UCSD-AML1 (cell line): ENCODE data around the gene STOML3.

Source experiments
- DNase-seq: peaks from one replicate; lab custom pipeline; 2025; ENCODE audit not compliant: unreplicated experiment; lab: John Stamatoyannopoulos, UW

STOML3 gene

GRCh38 chr13:38981096-38981495 is 9.5 kb downstream of the STOML3 start:
- no peak for DNase-seq

- DNase-seq, result no peak
These were observed 9.9 kb downstream of the STOML3 start for GRCh38 chr13:38980750-38981078.

- DNase-seq, result no peak
These were observed 10.5 kb downstream of the STOML3 start for GRCh38 chr13:38979891-38980749.

DNA sequence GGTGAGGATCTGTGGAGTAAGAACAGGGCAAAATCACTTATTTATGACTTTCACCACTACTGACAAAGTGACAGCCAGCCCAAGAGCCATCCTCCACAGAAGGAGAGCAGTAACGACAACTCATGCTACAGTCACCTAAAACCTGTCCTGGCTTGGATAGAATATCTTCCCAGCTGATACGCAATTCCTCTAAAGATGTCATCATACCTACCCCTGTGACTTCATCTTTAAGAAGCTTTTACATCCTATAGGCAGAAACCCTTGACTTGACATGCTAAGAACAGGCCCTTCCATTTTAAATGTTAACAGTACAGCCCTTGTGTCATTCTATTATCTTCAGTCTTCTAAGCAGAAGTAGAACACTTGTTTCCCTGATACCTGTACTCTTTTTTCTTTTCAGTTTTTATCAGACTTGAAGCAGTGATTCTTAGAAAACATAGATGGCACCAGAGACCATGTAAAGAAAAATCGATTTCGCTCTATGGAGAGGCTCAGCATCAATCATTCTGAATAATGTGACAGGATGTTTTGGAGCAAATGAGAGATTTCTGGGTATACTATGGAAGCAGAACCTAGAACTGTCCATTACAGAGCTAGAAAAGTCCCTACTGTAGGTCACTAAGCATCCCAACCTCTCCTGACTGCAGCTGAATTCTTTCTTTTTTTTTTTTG is 20.1 kb downstream of the STOML3 start:
- no peak for DNase-seq

DNA sequence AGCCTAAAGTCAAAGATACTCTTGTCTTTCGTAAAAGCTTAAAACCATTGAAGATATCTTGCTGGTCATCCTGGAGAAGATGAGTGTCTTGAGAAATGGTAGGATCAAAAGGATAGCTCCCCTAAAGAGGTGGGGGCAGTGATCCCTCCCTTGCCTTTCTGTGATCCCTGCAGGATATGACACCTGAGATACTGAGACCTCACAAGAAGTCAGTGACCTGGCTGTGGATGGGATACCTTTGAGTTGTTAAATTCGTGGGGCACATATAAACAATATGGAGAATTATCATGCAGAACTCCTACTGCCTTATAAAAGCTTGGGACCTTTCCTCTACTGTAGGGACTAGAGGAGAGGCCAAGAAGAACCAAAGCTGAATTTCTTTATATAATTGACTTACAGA is 21.4 kb downstream of the STOML3 start:
- DNase-seq, result no peak

DNA sequence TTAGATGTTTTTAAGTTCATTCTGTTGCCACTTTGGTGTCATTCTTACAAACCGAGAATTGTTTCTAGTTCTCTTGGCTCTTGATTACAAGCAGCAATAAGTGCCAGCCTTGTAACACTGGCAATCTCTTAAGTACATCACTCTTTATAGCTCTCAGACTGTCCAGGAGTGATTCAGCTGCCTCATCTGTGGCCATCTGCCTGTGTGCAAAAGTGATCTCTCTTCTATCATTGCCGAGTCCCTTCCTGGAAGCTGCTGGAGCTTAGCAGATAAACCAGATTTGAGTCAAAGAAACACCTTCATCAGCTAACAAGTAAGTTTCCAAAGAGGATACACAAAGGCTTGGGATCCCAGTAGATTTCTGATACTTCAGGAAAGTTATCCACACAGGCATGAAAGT is 23.2 kb downstream of the STOML3 start:
- no peak for DNase-seq

GRCh38 chr13:38965281-38965680 is 25.4 kb downstream of the STOML3 start:
- DNase-seq, result no peak

DNA sequence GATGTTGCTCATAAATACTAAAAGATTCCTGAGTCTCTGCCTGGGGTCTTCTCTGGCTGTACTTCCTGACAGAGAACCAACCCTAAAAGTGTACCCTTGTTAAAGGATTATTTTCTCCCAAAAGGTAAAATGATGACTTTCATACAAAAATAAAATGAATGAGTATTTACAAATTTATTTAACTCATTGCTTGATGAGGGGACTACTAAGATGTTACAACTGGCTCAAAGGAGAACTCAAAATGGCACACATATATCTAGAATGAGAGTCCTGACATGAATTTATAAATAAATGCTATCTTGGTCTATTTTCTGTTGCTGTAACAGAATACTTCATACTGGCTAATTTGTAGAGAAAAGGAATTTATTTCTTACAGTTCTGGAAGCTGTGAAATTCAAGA is 30.5 kb downstream of the STOML3 start:
- no peak for DNase-seq

GRCh38 chr13:38957794-38958592 is 32.6 kb downstream of the STOML3 start:
- DNase-seq, result no peak

DNA sequence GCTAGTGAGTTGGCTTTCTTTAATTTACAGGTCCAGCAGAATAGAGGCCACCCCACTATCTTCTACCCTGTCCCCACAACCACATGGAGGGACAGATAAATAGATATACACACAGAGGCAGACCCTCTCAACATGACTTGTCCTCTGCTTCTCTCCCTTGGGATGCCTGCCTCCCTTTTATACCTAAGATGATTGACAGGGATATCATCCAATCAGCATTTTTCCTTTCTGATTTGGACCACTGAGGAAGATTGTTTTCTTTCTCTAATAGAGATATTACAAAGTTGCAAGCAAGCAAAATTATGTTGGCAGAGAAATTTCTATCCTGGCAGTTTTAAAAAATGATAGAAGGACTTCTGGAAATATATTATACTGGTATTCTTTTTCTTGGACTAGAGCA is 35.8 kb downstream of the STOML3 start:
- no peak for DNase-seq

DNA sequence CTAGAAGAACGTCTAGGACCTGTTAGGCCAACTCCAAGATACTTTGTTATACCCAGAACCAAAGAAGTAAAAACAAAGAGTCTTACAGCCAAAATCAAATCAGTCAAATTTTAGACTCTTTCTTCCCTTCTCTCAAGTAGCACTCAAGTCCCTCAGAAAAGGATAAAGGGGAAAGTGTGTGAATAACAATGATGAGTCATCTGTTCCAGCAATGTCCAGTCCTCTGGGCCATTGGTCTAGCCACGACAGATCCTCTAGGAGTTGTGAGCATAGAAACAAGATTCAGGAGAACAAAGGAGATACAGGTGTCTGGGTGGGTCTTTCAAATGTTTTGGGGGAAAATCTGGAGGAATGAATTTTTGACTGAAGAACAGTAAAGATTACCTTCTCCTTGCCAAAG is 36.3 kb downstream of the STOML3 start:
- DNase-seq, result no peak

DNA sequence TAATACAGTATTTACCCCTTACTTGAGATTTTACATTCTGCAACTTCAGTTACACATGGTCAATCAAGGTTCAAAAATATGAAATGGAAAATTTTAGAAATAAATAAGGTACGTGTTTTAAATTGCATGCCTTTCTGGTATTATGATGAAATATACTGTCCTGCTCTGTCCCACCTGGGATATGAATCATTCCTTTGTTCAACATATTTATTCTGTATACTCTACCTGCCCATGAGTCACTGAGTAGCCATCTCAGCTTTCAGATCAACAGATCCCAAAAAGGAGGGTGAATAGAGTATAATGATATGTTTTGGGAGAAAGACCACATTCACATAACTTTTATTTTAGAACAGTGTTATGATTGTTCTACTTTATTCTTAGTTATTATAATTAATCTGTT is 37.8 kb downstream of the STOML3 start:
- no peak for DNase-seq

DNA sequence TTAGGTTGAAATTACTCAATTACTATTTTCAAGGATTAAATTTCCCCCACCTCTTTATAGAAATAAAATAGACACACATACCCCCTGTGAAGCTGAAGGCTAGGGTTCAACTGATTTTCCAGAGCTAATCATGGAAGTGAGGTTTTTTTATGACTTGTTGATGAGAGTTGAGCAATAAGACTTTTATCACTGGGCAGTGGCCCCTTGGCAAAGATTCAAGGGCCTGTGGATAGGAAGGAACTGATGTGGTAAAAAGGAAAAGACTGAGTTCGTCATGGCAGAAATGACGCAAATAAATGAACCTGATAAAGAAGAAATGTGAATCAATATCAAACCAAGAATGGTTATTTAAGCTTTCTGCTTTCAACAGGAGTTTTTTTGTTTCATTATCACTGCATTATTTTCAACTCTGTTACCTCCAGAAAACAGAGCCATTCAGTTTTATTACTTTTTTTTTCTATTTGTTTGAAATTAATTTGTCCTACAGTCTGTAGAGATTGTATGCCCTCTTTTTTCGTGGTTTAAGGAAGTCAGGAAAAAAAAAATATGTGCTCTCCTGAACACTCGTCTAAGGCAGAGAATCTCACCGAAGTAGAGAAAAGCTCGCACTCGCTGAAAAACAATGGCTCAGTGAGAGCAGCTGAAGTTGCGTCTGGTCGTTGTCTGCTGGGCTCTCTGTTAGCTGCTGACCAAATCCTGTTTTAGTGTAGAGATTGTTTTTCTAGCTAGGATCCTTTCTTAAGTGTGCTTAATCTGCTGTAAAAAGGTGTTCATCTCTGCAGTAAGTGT is 38.9 kb downstream of the STOML3 start:
- no peak for DNase-seq

- DNase-seq, result no peak
These were observed 39.6 kb downstream of the STOML3 start for GRCh38 chr13:38950987-38951386.

DNA sequence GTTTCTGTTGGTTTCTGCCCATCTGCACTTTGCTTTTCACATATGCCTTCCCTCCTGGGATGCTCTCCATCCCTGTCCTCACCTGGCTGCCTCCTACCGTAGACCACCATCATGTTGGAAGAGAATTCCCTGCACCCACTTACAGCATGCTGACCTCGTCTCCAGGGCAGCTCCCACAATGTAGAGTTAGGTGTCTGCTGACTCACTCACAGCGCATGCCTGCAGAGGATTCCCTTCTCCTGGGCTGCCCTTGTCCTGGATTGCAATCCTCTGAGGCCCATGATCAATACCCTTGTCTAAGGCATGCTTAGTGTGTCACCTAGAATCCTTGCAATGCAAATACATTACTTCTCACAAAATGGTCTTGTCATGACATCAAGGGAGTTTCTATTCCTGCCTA is 43.6 kb downstream of the STOML3 start:
- no peak for DNase-seq

- DNase-seq, result no peak
These were observed 46.4 kb downstream of the STOML3 start for GRCh38 chr13:38944219-38944618.

DNA sequence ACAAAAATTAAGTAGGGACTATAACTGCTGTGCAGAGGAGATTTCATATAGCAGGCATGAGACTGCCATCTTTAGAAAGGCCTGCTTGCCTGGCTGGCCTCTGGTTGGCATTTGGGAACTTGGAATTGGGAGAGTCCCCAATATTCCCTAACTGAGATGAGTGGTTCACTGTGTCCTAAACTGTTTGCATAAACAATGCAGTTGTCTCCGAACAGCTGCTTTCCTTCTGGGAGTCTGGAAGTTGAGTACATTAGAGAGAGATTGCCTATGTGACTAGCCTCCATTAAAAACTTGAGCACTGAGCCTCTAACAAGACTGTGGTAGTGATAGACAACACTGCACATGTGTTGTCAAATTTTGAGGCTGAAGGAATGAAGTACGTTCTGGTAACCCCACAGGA is 47.4 kb downstream of the STOML3 start:
- no peak for DNase-seq

DNA sequence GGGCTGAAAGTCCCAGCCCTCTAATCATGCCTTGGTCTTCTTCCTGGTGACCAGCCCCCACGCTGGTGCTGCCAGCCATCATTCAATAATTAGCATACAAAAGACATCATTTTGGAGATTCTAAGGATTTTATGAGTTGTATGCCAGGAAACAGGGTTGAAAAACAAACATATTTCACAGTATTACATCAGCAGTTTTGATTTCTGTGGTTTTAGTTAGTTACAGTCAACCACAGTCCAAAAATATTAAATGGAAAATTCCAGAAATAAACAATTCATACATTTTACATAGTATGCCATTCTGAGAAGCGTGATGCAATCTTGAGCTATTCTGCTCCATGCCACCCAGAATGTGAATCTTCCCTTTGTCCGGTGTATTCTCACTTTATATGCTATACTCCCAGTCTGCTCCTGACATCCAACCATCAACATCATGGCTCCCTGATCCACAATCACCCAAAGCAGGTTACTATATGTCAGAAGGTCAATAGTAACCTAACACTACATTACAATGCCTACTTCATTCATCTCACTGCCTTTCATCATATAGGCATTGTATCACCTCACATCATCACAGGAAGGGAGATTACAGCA is 49.2 kb downstream of the STOML3 start:
- DNase-seq, result no peak

DNA sequence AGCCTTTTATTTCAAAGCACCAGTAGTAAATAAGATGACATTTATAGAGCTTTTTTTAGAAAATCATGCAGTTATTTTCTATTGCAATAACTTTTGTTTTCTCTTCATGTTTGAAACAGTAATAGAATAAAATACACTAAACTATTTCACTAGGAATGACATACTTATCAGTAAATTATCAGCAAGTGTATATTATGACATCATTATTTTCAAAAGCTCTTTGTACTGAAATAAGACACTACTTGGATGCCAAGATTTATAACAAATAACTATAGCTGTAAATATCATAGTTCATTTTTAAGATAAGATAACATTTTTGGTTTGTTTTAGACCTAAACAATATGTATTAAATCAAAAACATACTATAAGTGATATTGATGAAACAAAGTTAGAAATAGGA is 56.8 kb downstream of the STOML3 start:
- DNase-seq, result no peak

DNA sequence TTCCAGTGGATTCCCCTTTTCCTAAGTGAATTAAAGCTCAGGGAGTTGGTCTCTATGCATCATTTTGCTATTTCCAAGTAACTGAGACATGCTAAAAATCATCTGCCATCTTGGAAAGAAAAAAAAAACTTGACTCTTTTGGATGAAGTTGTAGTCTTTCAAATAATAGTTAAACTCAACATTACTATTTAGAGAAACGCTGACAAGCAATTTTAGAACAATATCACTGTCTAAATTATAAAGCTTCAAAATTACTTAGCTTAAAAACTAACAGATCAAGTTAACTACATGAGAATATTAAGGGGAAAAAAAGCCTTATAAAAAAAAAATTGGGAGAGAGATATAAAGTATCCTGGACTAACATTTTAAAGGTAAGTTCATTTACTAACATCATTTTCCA is 68.5 kb downstream of the STOML3 start:
- no peak for DNase-seq

DNA sequence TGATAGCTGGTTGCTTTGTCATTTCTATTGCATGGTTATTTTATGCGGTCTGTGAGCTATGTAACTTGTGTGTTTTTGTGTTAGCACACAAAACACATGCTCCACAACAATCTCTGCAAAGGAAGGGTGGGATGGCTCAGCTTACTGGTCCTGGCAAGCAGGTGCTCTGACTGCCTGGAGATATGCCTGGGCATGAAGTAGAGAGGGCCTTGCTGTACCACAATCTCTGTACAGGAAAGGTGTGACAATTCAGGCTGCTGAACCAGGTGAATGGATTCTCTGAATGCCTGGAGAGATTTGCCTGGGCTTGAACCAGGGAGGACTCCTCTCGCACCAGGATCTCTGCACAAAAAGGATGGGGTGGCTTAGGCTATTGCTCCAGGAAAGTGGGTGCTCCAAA is 69.5 kb downstream of the STOML3 start:
- no peak for DNase-seq
